SK-N-SH treated with all-trans-retinoic acid at 6 μM for 48 hours (cell line): ENCODE measurements around the gene KMT2B.

Experiments used
- ISL1 ChIP-seq: fragments of 250-450 bp; sonication (Bioruptor Pico); IDR thresholded peaks from 2 replicates; pipeline ENCODE4 v2.1.2; 2022; ENCODE audit warnings: mild to moderate bottlenecking, moderate library complexity
- ZFP30 ChIP-seq: fragments of 450-650 bp; formaldehyde crosslinking; IDR thresholded peaks from 2 replicates; pipeline ENCODE4 v1.5.0; 2022; ENCODE audit warnings: mild to moderate bottlenecking, moderate library complexity

DNA sequence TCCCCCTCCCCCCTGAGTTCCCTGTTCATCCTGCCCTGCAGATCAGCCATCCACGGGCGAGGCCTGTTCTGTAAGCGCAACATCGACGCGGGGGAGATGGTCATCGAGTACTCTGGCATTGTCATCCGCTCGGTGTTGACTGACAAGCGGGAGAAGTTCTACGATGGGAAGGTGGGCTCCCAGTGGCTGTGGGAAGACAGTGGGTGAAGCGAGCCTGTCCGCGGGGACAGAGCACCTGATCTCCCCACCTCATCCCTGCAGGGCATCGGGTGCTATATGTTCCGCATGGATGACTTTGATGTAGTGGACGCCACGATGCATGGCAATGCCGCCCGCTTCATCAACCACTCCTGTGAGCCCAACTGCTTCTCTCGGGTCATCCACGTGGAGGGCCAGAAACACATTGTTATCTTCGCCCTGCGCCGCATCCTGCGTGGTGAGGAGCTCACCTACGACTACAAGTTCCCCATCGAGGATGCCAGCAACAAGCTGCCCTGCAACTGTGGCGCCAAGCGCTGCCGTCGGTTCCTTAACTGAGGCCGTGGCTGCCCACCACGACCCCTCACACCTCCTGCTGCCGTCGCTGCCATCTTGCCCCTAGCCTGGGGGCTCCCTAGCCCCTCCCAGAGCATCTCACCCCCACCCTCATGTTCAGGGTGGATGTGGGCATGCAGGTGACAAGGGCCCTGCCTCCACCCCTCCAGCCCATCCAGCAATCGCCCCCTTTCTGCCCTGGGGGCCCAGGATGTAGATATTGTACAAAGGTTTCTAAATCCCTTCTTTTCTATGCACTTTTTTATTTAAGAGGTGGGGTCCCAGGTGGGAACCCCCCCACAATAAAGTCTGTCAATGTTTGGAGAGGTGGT, 20.5 kb downstream of the KMT2B start:
- TF ChIP-seq ZFP30 (CRISPR knock-in tag) (no peak), ISL1 (CRISPR knock-in tag) (no peak)
